ENCODE results near the gene ADAM12. TPM values are rescaled to one million over a fixed set of nuclear protein-coding genes. Genes with fewer than 3 reads are reported as not detected.

ADAM12 gene
- total RNA-seq, 1 donor from 2014 or later: 3.7 TPM

- intact Hi-C loops (cut with DNase I): no loop called here
- Histone ChIP-seq H3K27me3 (no peaks in the 10 kb centered on the region), H3K36me3 (no peaks in the 10 kb centered on the region), H3K27ac (no peak overlapping the region), H3K9me3 (no peaks in the 10 kb centered on the region), H3K4me3 (no peak overlapping the region), H3K4me1 (no peaks in the 10 kb centered on the region)
- TF ChIP-seq POLR2AphosphoS5 (IDR thresholded peaks at IDR 0.05; ENCODE audit: insufficient read depth in 1 of 2, low read depth in 1 of 2): no peak
- TF ChIP-seq POLR2A (IDR thresholded peaks at IDR 0.05): no peak
- TF ChIP-seq, protein P1, sequence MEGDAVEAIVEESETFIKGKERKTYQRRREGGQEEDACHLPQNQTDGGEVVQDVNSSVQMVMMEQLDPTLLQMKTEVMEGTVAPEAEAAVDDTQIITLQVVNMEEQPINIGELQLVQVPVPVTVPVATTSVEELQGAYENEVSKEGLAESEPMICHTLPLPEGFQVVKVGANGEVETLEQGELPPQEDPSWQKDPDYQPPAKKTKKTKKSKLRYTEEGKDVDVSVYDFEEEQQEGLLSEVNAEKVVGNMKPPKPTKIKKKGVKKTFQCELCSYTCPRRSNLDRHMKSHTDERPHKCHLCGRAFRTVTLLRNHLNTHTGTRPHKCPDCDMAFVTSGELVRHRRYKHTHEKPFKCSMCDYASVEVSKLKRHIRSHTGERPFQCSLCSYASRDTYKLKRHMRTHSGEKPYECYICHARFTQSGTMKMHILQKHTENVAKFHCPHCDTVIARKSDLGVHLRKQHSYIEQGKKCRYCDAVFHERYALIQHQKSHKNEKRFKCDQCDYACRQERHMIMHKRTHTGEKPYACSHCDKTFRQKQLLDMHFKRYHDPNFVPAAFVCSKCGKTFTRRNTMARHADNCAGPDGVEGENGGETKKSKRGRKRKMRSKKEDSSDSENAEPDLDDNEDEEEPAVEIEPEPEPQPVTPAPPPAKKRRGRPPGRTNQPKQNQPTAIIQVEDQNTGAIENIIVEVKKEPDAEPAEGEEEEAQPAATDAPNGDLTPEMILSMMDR (IDR thresholded peaks at IDR 0.05): no peak
- DNase-seq (ENCODE audit: extremely low spot score in 2 of 2): no peak
These were observed 232.3 kb downstream of the ADAM12 start for GRCh38 chr10:126156012-126156411.

- H3K9me3 ChIP-seq: no peaks in the 10 kb centered on the region
- H3K4me1 ChIP-seq: no peaks in the 10 kb centered on the region
- H3K4me3 ChIP-seq: no peak overlapping the region
- H3K36me3 ChIP-seq: no peaks in the 10 kb centered on the region
- H3K27ac ChIP-seq: no peak overlapping the region
- TF ChIP-seq, protein P1 (IDR thresholded peaks at IDR 0.05): no peak
- TF ChIP-seq POLR2AphosphoS5 (IDR thresholded peaks at IDR 0.05; ENCODE audit: insufficient read depth in 1 of 2, low read depth in 1 of 2): no peak
- TF ChIP-seq POLR2A (IDR thresholded peaks at IDR 0.05): no peak
- intact Hi-C loops (cut with DNase I): no loop called here
- no peak for DNase-seq (ENCODE audit: extremely low spot score in 2 of 2)
- no peaks in the 10 kb centered on the region for H3K27me3 ChIP-seq
These were observed 232.7 kb downstream of the ADAM12 start for GRCh38 chr10:126155528-126155927.

DNA sequence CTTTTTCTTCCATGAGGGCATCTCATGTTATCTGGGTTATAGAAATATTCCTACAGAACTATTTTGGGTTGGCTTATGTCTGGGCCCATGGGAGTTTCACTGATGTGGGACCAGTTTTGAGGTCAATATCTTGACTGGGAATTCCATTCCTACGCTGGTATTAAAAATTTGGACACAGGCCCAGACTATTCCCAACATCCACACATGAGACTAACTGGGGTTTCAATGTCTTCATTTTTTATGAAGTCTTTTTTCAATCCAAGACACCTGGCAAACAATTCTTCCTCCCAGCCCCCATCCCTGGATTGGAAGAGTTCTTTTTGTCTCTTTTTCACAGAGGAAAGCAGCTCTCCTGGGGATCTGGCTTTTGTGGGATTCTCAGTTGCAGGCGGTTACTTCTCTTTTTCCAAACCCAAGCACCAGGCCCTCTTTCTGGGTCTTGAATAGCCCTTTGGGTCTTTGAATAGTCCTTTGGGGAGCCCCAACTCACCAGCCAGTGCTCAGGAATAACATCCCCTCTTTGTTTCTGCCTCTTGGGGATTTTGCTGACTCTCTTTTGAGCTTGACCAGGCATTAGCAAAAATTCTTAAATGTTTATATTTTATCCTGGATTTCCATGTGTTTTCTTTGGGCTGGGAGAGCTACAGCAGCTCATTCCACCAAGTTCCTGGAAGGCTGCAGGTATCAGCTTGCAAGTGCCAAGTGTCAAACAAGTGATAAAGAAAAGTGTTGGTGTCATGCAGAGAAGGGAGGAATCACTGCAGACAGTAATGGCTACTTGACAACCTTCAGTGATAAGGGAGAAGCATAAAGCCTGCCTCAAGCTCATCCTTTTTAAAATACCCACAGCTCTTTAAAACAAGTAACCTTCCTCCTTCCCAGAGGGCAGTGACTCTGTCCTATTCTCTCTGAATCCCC lies 234.3 kb downstream of the ADAM12 start:
- Histone ChIP-seq H3K4me1 (peaks cover 1% of the 10 kb centered on the region), H3K27ac (no peak overlapping the region), H3K9me3 (no peaks in the 10 kb centered on the region), H3K27me3 (no peaks in the 10 kb centered on the region), H3K4me3 (no peak overlapping the region), H3K36me3 (no peaks in the 10 kb centered on the region)
- no peak for DNase-seq (ENCODE audit: extremely low spot score in 2 of 2)
- intact Hi-C loops (cut with DNase I): no loop called here
- TF ChIP-seq POLR2A (IDR thresholded peaks at IDR 0.05) (no peak), POLR2AphosphoS5 (IDR thresholded peaks at IDR 0.05; ENCODE audit: insufficient read depth in 1 of 2, low read depth in 1 of 2) (no peak)
- TF ChIP-seq, protein P1 (IDR thresholded peaks at IDR 0.05): no peak

DNA sequence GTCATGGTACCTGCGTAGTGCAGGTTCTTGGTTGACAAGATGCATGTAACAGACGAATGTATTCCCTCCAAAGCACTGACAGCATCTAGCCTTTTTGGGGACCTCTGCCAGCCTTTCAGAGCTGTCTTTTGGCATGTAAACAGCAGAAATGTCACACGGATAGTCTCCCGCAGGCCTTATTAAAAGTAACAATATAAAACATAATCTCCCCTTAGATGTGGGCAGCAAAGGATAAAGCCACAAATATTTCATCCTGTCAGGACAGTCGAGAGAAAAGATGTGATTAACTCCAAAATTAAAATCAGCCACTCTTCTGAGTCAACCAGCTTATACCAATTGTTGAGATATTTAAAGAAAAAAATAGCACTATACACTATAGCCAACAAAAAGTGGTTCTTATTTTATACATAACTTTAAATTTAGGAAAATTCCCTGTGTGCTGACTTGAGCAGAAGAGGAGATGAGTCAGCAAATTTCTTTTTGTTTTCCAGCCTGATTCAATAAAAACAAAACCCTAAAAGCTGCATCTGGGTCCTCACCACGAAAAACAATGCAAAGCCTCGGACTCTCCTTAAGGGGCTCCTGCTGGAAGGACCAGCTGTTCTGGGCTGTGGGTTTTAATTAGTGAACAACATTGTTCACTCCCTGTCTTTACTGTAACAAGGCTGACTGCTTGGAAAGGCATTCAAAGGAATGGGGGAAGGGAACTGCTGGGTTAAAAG lies 240.2 kb downstream of the ADAM12 start:
- Histone ChIP-seq H3K4me3 (no peak overlapping the region), H3K36me3 (no peaks in the 10 kb centered on the region), H3K27me3 (no peaks in the 10 kb centered on the region), H3K27ac (peak overlapping the region; percentile 47), H3K9me3 (no peaks in the 10 kb centered on the region), H3K4me1 (peaks cover 18% of the 10 kb centered on the region)
- no peak for DNase-seq (ENCODE audit: extremely low spot score in 2 of 2)
- intact Hi-C loops (cut with DNase I): no loop called here
- TF ChIP-seq POLR2A (IDR thresholded peaks at IDR 0.05) (no peak), POLR2AphosphoS5 (IDR thresholded peaks at IDR 0.05; ENCODE audit: insufficient read depth in 1 of 2, low read depth in 1 of 2) (no peak)
- TF ChIP-seq, protein P1 (IDR thresholded peaks at IDR 0.05): no peak
